Stimulated activated CD8-positive, alpha-beta memory T cell treated with anti-CD3 and anti-CD28 coated beads, Interleukin-4, amount 100 ng/mL, for 24 hours (primary cell): ENCODE results near the gene NME3.
"Not testable (repeated sequence)": the region's sequence is repeated elsewhere in the genome, so short reads cannot be mapped to it uniquely, and the experiment has no call there.

Source experiments
- DNase-seq: peaks from one replicate; pipeline ENCODE4 v3.0.0-alpha.2; 2020; ENCODE audit warnings: low read depth

The NME3 gene

GRCh38 chr16:1747934-1748333 lies 23.4 kb downstream of the NME3 start:
- no peak for DNase-seq

DNA sequence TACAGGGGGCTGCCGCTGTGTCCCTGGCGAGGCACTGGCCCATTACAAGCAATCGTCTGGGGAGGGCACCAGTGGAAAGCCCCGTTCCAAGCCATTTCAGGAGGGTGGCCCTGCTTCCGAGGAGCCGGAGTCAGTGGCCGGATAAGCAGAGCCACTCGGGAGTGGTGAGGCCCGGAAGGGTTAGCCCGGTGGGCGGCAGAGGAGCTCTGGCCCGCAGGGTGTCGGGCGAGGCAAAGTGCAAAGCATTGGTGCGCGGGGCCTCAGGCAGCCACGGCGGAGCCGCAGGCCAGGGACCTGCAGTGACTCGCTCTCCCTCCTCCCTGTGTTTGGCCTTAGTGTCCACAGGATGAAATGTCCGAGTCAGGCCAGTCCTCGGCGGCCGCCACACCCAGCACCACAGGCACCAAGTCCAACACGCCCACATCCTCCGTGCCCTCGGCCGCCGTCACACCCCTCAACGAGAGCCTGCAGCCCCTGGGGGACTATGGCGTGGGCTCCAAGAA lies 24.6 kb downstream of the NME3 start:
- DNase-seq: no peak

DNA sequence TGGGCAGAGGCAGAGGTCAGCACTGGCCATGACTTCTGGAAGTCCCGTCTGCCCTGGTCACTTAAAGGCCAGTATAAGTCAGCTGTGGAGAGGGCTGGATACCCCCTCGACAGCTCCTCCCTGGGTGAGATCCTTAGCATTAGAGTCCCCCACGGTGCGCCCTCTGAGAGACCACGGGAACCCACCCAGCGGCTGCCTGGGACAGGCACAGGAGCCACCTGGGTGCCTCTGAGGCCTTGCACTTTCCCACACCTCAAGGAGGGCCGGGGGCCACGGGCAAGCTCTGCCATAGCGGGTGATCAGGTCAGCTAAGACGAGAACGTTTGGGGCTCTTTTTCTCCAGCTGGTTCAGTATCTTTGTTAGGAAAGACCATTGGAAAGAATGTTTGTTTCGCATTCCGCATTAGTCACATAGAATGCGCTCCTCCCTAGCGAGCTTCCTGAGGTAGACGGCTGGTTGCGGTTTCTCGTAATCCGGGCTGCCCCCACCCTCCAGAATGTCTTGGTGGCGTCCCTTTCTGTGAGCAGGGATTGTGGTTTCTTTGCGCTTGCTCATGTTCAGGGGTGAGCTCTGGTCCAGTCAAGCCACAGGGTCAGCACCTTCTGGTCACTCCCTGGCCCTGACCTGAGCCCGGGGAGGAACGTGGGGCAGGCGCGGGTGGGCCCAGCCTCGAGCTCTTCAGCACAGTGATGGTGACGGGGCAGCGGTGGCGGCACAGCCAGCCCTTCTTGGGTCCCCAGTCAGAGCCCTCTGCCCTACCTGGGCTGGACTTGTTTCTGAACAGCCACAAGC lies 25.2 kb downstream of the NME3 start:
- DNase-seq: no peak

DNA sequence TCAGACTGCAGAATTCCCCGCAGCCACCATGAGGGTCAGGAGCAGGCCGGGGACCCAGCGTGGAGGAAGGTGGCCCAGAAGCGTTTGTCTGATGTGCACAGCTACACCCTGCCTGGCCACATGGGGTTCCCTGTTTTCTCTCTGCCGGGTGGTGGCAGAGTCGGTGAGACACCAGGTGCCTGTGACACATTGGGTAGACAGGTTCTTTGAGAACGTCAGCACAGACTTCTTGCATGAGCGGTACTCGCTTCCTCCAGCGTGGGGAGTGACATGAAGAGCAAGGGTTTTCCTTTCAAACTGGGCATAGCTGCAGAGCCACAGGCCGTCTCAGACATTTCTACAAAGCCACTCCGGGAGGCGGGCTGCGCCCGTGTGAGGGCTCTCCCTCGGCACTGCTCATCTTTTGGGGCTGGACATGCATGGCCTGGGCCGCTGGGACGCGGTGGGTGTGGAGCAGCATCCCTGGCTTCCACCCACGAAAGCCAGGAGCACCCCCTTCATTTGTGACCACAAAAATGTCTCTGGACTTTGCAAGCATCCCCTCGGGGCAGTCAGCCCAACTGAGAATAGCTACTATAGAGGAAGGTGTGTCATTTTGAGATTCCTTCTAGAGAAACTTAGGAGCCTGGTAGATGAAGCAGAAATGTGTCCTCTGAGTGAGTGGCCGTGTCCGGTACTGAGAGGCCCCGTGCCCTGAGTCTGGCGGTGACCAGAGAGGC lies 26.0 kb downstream of the NME3 start:
- DNase-seq: no peak

DNA sequence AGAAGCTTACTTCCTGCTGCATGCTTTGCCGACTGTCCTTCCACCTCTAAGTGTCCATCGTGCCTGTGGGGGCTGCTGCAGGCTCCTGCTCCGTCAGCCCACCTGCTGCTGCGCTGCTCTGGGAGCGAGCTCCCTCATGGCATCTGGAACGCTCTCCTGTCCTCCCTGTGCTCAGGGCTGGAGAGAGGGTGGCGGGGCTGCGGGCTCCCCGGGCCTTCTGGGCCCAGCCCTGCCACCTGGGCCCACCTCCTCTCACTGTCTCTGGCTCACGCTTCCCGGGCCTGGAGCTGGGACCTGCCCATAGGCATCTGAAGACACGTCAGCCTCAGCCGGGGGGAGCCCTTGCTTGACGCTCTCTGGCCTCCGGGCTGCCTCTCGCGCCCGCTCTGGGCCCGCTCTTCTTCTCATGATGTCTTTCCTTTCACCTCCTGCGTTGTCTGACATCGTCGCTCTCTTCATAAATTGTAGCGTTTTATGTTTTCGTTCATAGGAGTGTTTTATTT lies 27.0 kb downstream of the NME3 start:
- DNase-seq: no peak

DNA sequence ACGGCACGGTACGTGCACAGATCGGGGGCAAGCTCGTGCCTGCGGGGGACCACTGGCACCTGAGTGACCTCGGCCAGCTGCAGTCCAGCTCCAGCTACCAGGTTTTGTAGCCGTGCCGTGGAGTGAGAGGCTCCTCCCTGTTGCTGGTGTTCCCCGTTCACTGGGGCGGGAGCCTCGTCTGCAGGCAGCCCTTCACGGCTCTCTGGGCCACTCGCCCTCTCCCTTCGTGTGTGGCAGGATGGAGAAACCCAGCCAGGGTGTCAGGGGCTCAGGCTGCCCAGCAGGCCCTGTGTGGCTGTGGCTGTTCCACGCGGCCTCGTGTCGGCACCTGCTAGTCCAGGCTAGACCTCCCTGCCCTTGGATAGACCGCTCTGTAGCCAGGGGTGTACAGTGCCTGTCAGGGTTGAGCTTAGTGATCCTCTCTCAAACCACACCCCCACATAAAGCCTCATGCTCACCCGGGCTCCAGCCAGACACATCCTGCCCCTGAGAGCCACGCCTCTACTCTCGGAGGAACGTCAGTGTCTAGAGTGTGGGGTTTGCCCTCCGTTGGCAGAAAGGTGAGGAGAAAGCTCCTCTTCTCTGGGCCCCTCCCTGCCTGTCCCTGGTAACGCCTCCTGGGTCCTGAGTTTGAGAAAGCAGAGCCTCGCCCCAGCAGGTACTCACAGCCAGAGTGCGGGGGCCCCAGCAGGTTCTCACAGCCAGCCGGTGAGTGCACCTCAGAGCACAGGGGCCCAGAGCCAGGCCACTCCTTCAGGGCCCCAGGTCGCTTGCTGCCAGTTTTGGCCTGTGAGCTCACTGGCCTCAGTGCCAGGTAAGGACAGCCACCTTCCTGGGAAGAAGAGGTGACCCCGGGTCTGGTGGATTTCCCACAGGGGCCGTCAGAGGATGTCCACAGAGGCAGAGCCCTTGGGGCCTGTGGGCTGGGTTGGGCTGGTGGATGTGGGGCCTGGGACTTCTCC lies 27.7 kb downstream of the NME3 start:
- no peak for DNase-seq

DNA sequence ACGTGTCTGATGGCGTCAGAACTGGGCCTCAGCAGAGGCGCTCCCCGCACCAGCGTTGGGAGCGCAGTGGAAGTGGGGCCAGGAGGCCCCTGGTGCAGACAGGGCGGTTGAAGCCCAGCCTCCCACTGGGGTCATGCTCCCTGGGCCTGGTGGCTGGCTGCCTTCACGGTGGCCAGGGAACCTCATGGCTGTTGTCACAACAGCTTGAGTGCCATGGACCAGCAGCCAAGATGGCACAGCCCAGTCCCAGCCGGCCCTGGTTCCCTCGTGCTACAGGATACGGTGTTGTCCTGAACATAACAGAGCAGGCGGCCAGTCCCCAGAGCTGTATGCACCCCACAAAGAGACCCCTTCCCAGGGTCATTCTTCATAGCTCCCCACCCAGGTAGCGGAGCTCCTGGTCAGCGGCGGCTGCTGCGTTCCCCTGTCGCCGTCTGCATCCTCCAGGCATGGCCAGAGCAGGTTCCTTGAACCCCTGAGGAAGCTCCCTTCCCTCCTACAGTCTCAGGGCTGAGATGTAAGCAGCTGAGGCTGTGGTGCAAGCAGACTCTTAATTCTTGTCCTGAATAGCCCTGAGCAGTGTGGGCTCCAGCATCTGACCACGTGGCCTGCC lies 29.7 kb downstream of the NME3 start:
- DNase-seq: no peak

DNA sequence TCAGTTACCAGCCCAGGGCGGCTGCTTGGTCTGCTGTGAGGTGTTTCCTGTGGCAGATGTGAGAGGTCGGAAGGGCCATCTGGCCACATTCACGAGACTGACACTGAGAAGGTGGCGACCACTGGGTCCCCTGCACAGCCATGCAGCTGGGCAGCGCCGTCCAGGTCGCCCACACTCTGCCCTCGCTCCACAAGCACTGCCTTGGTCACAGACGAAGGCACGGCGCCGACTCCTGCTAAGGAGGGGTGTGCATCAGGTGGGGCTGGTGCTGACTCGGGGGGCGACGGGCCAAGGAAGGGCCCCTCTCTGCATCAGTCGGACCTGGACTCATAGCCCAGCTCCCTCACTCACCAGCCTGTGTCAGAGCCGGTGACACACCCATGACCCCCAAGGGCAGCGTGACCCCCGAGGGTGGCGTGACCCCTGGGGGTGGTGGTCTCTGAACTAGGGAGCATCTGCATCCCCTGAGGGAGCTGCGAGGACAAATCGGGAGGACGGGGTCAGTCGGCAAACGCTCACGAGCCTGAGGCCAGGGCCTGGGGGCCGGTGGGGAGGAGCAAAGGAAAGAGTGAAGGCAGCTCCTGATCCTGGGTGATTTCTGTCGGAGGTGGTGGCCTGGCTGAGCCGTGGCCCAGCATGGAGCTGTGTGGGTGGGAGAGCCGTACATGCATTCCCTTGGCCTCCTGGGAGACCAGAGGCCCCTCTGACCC lies 30.4 kb downstream of the NME3 start:
- no peak for DNase-seq

- no peak for DNase-seq
Observed at GRCh38 chr16:1740234-1740633, 31.1 kb downstream of the NME3 start.

GRCh38 chr16:1734816-1735215 lies 36.5 kb downstream of the NME3 start:
- DNase-seq: no peak

- no peak for DNase-seq
Observed at GRCh38 chr16:1734123-1734522, 37.2 kb downstream of the NME3 start.

DNA sequence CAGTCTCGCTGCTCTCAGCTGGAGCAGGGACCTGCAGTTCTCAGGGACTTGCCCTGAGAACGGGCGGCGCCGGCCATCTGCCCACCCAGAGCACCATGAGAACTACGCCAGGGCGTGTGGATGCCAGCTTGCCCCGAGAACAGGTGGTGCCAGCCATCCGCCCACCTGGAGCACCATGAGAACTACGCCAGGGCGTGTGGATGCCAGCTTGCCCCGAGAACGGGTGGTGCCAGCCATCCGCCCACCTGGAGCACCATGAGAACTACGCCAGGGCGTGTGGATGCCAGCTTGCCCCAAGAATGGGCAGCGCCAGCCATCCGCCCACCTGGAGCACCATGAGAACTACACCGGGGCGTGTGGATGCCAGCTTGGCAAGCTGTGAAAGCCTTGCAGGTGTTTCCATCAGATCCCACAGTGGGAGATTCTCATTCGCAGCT lies 38.8 kb downstream of the NME3 start:
- DNase-seq: not testable (repeated sequence)

DNA sequence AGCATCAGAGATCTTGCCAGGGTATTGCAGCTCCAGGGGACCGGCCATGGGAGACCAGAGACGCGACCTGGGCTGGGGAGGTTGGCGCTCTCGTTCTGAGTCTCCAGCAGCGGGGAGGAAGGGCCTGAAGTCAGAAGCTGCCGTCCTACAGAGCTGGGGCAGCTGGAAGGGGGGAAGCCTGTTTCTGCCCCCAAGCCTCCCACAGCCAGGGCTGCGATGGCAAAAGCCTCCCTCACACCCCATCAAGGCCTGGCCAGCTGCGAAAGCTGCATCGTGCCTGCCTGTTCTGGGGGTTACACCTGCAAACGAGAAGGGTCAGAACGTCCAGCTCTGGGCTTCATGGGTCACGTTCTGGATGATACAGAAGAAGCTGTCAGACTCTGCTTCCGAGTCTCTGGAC lies 39.3 kb downstream of the NME3 start:
- DNase-seq: no peak

- DNase-seq: no peak
Observed at GRCh38 chr16:1731603-1732002, 39.7 kb downstream of the NME3 start.

GRCh38 chr16:1731073-1731472 lies 40.3 kb downstream of the NME3 start:
- no peak for DNase-seq

DNA sequence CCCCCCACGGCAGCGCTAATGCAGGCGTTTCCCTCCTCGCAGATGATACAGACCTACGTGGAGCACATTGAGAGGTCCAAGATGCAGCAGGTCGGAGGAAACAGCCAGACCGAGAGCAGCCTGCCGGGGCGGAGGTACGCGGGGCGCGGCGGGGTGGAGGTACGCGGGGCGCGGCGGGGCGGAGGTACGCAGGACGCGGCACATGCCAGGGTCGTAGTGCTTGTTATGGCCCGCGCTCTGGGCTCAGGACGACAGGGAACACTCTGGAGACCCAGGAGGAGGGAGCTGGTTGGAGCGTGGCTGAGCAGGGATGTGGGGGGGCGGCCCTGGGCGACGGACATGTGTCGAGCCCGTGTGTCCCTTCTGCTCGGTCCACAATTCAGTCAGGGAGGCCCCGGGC lies 41.9 kb downstream of the NME3 start:
- no peak for DNase-seq

- DNase-seq: no peak
Observed at GRCh38 chr16:1729026-1729425, 42.3 kb downstream of the NME3 start.

DNA sequence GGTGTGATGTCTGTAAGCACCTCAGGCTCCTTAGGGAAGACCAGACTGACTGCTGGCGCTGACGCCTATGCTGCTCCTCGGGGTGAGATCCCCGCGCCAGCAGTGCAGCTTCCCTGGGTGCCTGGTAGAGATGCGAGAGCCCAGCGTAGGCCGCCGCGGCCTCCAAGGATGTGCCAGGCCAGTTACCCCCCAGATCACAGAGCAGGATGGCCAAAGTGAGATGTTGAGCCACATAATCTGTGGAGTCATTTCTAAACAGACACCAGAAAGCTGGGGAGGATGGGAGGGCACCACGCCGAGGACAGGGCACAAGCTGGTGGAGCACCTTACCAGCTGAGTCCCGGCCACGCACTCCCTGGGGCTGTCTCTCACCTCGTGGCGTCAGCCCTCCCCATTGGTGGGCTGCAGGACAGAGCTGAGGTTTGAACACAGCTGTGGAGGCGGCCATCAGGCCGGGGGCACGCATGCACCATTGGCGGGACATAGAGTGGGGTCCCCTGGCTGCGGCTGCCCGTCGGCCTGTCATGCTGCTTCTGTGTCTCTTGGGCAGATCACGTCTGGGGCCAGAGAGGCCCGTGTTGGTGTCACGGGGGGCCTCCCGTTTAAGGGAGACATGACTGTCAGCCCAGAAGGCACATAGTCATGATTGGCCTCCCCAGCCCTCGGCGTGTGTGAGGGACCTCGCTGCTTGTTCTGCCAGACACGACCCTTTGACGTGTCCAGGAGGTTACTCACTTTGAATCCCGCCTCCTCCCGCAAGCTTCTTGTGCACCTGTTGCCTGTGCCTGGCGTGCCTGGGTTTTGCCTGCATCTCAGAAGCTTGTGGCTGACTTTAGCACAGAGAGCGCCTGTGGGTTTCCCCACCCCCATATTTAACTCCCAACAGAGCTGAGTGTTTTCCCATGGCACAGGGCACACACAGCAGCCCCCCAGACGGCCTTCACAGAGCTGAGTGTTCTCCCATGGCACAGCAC lies 43.4 kb downstream of the NME3 start:
- DNase-seq: no peak

DNA sequence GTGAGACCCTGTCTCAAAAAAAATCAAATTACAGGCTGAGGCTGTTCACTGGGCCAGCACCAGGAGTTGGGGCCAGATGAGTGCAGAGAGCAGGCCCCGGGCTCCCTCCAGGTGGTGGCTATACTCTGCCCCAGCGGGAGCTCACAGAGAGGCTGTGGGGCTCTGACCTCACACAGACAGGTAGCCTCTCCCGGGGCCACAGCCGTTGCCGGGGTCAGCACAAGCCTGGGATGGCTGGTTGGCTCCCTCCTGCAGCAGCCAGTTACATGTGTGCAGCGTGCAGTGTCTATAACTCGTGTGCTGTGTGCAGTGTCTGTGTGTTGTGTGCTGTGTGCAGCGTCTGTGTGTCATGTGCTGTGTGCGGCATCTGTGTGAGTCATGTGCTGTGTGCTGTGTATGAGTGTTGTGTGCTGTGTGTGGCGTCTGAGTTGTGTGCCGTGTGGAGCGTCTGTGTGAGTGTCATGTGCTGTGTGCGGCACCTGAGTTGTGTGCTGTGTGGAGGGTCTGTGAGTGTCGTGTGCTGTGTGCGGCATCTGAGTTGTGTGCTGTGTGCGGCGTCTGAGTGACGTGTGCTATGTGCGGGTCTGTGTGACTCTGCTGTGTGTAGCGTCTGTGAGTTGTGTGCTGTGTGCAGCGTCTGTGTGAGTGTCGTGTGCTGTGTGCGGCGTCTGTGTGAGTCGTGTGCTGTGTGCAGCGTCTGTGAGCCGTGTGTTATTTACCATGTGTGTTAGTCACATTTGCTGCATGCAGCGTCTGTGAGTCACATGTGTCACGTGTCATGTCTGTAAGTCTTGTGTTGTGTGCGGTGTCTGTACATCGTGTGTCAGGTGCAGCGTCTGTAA lies 44.5 kb downstream of the NME3 start:
- no peak for DNase-seq
